ENCODE data around the gene TNRC6A.

TNRC6A gene

DNA sequence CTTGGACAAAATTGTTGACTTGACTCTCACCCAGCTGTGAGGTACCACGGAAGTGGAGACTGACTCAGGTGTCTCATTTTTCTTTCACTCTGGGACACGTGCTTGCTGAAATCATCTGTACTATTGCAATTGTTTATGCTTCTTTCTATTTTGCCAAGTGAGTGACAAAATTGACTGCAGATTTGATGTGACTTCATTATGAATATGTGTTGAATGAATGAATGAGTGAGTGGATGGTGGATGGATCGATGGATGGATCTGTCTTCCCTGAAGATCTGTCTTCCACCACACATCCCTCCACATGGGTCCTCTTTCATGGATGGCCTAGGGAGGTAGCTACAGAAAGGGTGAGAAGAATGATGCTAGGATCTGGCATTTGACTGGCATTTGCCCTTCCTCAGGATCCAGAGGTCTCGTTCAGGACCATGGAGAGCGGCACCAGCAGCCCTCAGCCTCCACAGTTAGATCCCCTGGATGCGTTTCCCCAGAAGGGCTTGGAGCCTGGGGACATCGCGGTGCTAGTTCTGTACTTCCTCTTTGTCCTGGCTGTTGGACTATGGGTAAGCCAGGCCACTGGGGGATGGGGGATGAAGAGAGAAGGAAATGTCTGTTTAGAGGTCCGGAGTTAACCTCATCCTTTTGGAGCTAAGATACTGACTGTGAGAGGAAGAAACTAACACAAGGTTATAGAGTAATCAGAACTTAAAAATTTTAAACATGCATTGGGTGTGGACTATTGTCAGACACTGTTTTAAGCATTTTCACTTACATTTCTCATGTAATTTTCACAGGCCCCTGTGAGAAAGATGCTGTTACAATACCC, 129.0 kb downstream of the TNRC6A start:
- H3K9ac ChIP-seq (ENCODE audit: low read length): no peak overlapping the region
- H3K27ac ChIP-seq (ENCODE audit: low read length): no peak overlapping the region
- no peak overlapping the region for H3K4me3 ChIP-seq (ENCODE audit: low read length)
- H4K20me1 ChIP-seq (ENCODE audit: insufficient read depth, low read length): no peaks in the 10 kb centered on the region
- no peaks in the 10 kb centered on the region for H3K36me3 ChIP-seq (replicated peaks; ENCODE audit: low read depth, low read length)
- H3K4me1 ChIP-seq (ENCODE audit: low read length): no peaks in the 10 kb centered on the region
- no peaks in the 10 kb centered on the region for H3K79me2 ChIP-seq (ENCODE audit: low read length)
- no peaks in the 10 kb centered on the region for H3K27me3 ChIP-seq (ENCODE audit: low read depth, low read length)
- no peak overlapping the region for H2AFZ ChIP-seq (ENCODE audit: low read depth, low read length)
- H3K9me3 ChIP-seq (ENCODE audit: insufficient read depth, low read length): no peaks in the 10 kb centered on the region
- no peak overlapping the region for H3K4me2 ChIP-seq (ENCODE audit: low read length)
- no peak for TF ChIP-seq EZH2phosphoT487 (IDR thresholded peaks at IDR 0.05; ENCODE audit: low read depth)
- no peak for TF ChIP-seq CTCF (IDR thresholded peaks at IDR 0.05; ENCODE audit: low read depth, low read length)

GRCh38 chr16:24861461-24861860, 132.0 kb downstream of the TNRC6A start:
- H4K20me1 ChIP-seq (ENCODE audit: insufficient read depth, low read length): no peaks in the 10 kb centered on the region
- no peak overlapping the region for H3K27ac ChIP-seq (ENCODE audit: low read length)
- no peak for TF ChIP-seq CTCF (IDR thresholded peaks at IDR 0.05; ENCODE audit: low read depth, low read length)
- no peak for TF ChIP-seq EZH2phosphoT487 (IDR thresholded peaks at IDR 0.05; ENCODE audit: low read depth)
- H2AFZ ChIP-seq (ENCODE audit: low read depth, low read length): no peak overlapping the region
- 0 out of 2 replicates have a peak, but pooled peaks cover 6% of the 10 kb centered on the region for H3K9me3 ChIP-seq (ENCODE audit: insufficient read depth, low read length)
- peaks cover 6% of the 10 kb centered on the region for H3K36me3 ChIP-seq (replicated peaks; ENCODE audit: low read depth, low read length)
- no peaks in the 10 kb centered on the region for H3K79me2 ChIP-seq (ENCODE audit: low read length)
- H3K4me3 ChIP-seq (ENCODE audit: low read length): no peak overlapping the region
- H3K27me3 ChIP-seq (ENCODE audit: low read depth, low read length): no peaks in the 10 kb centered on the region
- no peak overlapping the region for H3K4me2 ChIP-seq (ENCODE audit: low read length)
- H3K4me1 ChIP-seq (ENCODE audit: low read length): no peaks in the 10 kb centered on the region
- no peak overlapping the region for H3K9ac ChIP-seq (ENCODE audit: low read length)

GRCh38 chr16:24863582-24864437, 134.4 kb downstream of the TNRC6A start:
- Histone ChIP-seq H3K9ac (ENCODE audit: low read length) (no peak overlapping the region), H3K4me1 (ENCODE audit: low read length) (no peaks in the 10 kb centered on the region), H2AFZ (ENCODE audit: low read depth, low read length) (no peak overlapping the region), H3K9me3 (ENCODE audit: insufficient read depth, low read length) (0 out of 2 replicates have a peak, but pooled peaks cover 6% of the 10 kb centered on the region), H3K4me3 (ENCODE audit: low read length) (no peak overlapping the region), H3K36me3 (replicated peaks; ENCODE audit: low read depth, low read length) (peaks cover 6% of the 10 kb centered on the region), H3K4me2 (ENCODE audit: low read length) (no peak overlapping the region), H3K79me2 (ENCODE audit: low read length) (no peaks in the 10 kb centered on the region), H3K27me3 (ENCODE audit: low read depth, low read length) (no peaks in the 10 kb centered on the region), H3K27ac (ENCODE audit: low read length) (no peak overlapping the region), H4K20me1 (ENCODE audit: insufficient read depth, low read length) (no peaks in the 10 kb centered on the region)
- TF ChIP-seq CTCF (IDR thresholded peaks at IDR 0.05; ENCODE audit: low read depth, low read length) (no peak), EZH2phosphoT487 (IDR thresholded peaks at IDR 0.05; ENCODE audit: low read depth) (no peak)

DNA sequence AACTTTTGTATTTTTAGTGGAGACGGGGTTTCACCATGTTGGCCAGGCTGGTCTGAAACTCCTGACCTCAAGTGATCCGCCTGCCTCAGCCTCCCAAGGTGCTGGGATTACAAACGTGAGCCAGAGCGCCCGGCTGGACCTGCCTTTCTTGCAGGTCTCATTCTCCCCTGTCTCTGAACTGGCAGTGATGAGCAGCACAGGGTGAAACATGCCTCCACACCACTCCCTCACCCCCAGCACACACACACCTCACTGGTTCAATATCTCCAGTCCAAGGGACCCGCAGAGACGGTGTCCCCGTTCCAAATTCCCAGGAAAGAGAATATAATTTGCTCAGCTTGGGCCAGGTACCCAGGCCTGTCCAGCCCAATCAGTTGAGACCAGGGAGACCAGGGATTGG, 139.6 kb downstream of the TNRC6A start:
- H3K79me2 ChIP-seq (ENCODE audit: low read length): no peaks in the 10 kb centered on the region
- H3K4me1 ChIP-seq (ENCODE audit: low read length): no peaks in the 10 kb centered on the region
- no peaks in the 10 kb centered on the region for H3K27me3 ChIP-seq (ENCODE audit: low read depth, low read length)
- no peak overlapping the region for H3K4me2 ChIP-seq (ENCODE audit: low read length)
- TF ChIP-seq CTCF (IDR thresholded peaks at IDR 0.05; ENCODE audit: low read depth, low read length): no peak
- TF ChIP-seq EZH2phosphoT487 (IDR thresholded peaks at IDR 0.05; ENCODE audit: low read depth): no peak
- H3K9me3 ChIP-seq (ENCODE audit: insufficient read depth, low read length): 0 out of 2 replicates have a peak, but pooled peaks cover 2% of the 10 kb centered on the region
- H3K36me3 ChIP-seq (replicated peaks; ENCODE audit: low read depth, low read length): peaks cover 1% of the 10 kb centered on the region
- no peak overlapping the region for H3K27ac ChIP-seq (ENCODE audit: low read length)
- no peak overlapping the region for H3K4me3 ChIP-seq (ENCODE audit: low read length)
- H3K9ac ChIP-seq (ENCODE audit: low read length): no peak overlapping the region
- H2AFZ ChIP-seq (ENCODE audit: low read depth, low read length): no peak overlapping the region
- no peaks in the 10 kb centered on the region for H4K20me1 ChIP-seq (ENCODE audit: insufficient read depth, low read length)
